ENCODE data around the gene SLC2A13. TPM values are rescaled to one million over a fixed set of nuclear protein-coding genes. Genes with fewer than 3 reads are reported as not detected.

Gene SLC2A13
- total RNA-seq, 6 experiments from 2014 or later, result 5.2 to 11.7 (median 8.7) TPM

DNA sequence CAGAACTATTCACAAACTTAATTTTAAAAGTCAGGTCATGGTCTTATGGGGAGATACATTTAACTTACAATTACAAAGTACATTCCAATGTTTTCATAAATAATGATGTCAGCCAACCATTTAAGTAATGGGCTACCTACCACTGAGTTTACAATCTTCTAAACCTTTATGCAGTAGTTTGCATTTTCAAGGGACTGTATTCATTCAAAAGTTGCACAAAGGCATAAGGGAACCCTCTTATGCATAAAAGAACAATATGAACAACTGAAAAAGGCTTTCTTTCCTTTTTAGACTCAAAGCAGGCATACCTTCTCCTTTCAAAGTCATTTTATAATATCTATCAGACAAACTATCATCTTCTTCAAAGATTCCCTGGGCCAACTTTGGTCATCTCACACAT lies 230.2 kb downstream of the SLC2A13 start:
- Histone ChIP-seq H3K4me1 (no peaks in the 10 kb centered on the region), H3K4me3 (no peak overlapping the region), H3K36me3 (no peaks in the 10 kb centered on the region), H3K27me3 (no peaks in the 10 kb centered on the region), H3K27ac (no peak overlapping the region), H3K9me3 (no peaks in the 10 kb centered on the region)
- intact Hi-C loops (cut with DNase I), result no loop called here
- TF ChIP-seq POLR2A (IDR thresholded peaks at IDR 0.05) (no peak), CTCF (IDR thresholded peaks at IDR 0.05) (no peak)
- no peak for DNase-seq
- no peak for ATAC-seq

DNA sequence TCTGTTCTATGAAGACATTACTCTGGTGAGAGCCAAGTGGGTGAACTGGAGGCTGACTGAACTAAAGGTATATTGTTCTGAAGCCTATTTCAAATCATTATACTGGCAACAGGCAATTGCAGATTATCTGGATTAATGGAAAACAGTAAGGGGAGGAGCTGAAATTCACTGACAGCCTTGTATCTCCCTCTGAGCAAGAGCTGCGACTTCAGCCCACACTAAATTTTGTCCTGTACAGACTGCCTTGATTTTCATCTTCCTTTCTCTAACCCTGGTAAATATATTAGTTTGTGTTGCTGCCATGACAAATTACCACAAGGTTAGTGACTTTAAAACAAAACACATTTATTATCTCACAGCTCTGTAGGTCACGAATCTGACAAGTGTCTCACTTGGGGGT lies 231.1 kb downstream of the SLC2A13 start:
- intact Hi-C loops (cut with DNase I), result no loop called here
- TF ChIP-seq CTCF (IDR thresholded peaks at IDR 0.05), result no peak
- no peak for TF ChIP-seq POLR2A (IDR thresholded peaks at IDR 0.05)
- Histone ChIP-seq H3K36me3 (no peaks in the 10 kb centered on the region), H3K9me3 (no peaks in the 10 kb centered on the region), H3K4me1 (no peaks in the 10 kb centered on the region), H3K27ac (no peak overlapping the region), H3K4me3 (no peak overlapping the region), H3K27me3 (no peaks in the 10 kb centered on the region)
- WGBS (ENCODE audit: insufficient coverage, low coverage, low lambda C conversion rate, missing lambda C conversion rate), result 81% methylated on average over 2 of the region's 2 CpGs
- ATAC-seq (peak in 1 of 4 donors; percentile 20), DNase-seq (no peak)

- no peaks in the 10 kb centered on the region for H3K4me1 ChIP-seq
- no peak overlapping the region for H3K4me3 ChIP-seq
- H3K36me3 ChIP-seq, result no peaks in the 10 kb centered on the region
- WGBS (ENCODE audit: insufficient coverage, low coverage, low lambda C conversion rate, missing lambda C conversion rate), result 100% methylated on average over 1 of the region's 1 CpG
- TF ChIP-seq POLR2A (IDR thresholded peaks at IDR 0.05) (no peak), CTCF (IDR thresholded peaks at IDR 0.05) (no peak)
- no peak overlapping the region for H3K27ac ChIP-seq
- no peaks in the 10 kb centered on the region for H3K9me3 ChIP-seq
- intact Hi-C loops (cut with DNase I), result no loop called here
- DNase-seq (no peak), ATAC-seq (no peak)
- no peaks in the 10 kb centered on the region for H3K27me3 ChIP-seq
These were observed 232.8 kb downstream of the SLC2A13 start for GRCh38 chr12:39873065-39873464.

GRCh38 chr12:39872425-39872824 lies 233.5 kb downstream of the SLC2A13 start:
- WGBS (ENCODE audit: insufficient coverage, low coverage, low lambda C conversion rate, missing lambda C conversion rate), result 95% methylated on average over 3 of the region's 3 CpGs
- intact Hi-C loops (cut with DNase I), result no loop called here
- Histone ChIP-seq H3K4me3 (no peak overlapping the region), H3K27me3 (no peaks in the 10 kb centered on the region), H3K4me1 (no peaks in the 10 kb centered on the region), H3K36me3 (no peaks in the 10 kb centered on the region), H3K27ac (no peak overlapping the region), H3K9me3 (no peaks in the 10 kb centered on the region)
- TF ChIP-seq POLR2A (IDR thresholded peaks at IDR 0.05) (no peak), CTCF (IDR thresholded peaks at IDR 0.05) (no peak)
- no peak for DNase-seq
- no peak for ATAC-seq

DNA sequence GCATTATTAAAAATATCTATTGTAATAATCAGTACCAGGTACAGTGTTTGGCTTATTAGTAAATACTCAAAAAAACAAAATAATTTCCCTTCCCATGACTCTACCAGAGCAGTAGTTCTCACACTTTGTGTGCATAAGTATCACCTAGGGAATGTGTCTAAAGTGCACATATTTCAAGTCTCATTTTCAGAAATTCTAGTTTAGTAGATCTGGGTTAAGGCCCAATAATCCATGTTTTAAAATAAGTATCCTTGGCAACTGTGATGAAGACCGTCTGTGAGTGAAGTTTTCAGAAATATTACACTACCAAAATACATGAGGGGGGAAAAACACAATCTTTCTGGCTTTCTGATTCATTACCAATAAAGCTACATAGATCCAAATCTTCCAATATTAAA lies 237.6 kb downstream of the SLC2A13 start:
- H3K27me3 ChIP-seq, result no peaks in the 10 kb centered on the region
- TF ChIP-seq CTCF (IDR thresholded peaks at IDR 0.05), result no peak
- no peak for TF ChIP-seq POLR2A (IDR thresholded peaks at IDR 0.05)
- H3K4me1 ChIP-seq, result no peaks in the 10 kb centered on the region
- DNase-seq, result no peak
- H3K27ac ChIP-seq, result no peak overlapping the region
- intact Hi-C loops (cut with DNase I), result no loop called here
- no peak overlapping the region for H3K4me3 ChIP-seq
- WGBS (ENCODE audit: insufficient coverage, low coverage, low lambda C conversion rate, missing lambda C conversion rate), result 80% methylated on average over 1 of the region's 1 CpG
- no peak for ATAC-seq
- H3K9me3 ChIP-seq, result no peaks in the 10 kb centered on the region
- H3K36me3 ChIP-seq, result no peaks in the 10 kb centered on the region
